ENCODE data around the gene ZSCAN23.

DNA sequence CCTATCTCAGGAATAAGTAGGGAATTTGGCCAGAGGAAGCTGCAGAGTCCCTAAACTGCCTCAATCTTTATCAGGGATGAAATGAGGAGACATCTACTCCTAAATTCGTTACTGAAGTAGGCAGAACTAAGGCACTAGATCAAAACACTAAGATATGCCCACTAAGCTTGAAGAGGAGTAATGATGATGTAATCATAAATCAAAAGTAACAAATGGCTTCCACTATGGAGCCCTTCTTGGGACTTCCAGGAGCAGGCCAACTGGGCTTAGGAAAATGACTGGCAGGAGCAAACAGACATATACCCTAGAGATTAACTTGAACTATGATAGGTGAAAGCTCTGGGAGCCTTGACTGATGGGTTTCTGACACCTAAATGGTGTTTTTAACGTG lies 59.2 kb downstream of the ZSCAN23 start:
- TF ChIP-seq CTCF (IDR thresholded peaks at IDR 0.05), result no peak
- no peak for TF ChIP-seq POLR2A (IDR thresholded peaks at IDR 0.05)

Measured in heart left ventricle (tissue), 13 donors.